Hepatocyte (in vitro differentiated cells): ENCODE data around the gene SLC22A23. TPM values are rescaled to one million over a fixed set of nuclear protein-coding genes. Genes with fewer than 3 reads are reported as not detected.

ENCODE experiments used
- DNase-seq: peaks from one replicate; pipeline ENCODE4 v3.0.0-alpha.2; 2016; ENCODE audit warnings: low spot score
- H2AFZ ChIP-seq: fragments of 200-600 bp; sonication (generic); 2 replicates; pipeline ENCODE4 v1.6.0; 2016; ENCODE audit warnings: antibody characterized with exemption, mild to moderate bottlenecking
- H3K27ac ChIP-seq: fragments of 200-600 bp; sonication (generic); 2 replicates; pipeline ENCODE4 v1.5.1; 2016; ENCODE audit warnings: mild to moderate bottlenecking
- H3K27me3 ChIP-seq: fragments of 200-600 bp; sonication (generic); 2 replicates; pipeline ENCODE4 v1.6.1; 2016
- H3K36me3 ChIP-seq: fragments of 200-600 bp; sonication (generic); replicated peaks from 2 replicates; pipeline ENCODE4 v1.5.1; 2016; ENCODE audit warnings: low read depth; ENCODE audit not compliant: insufficient read depth
- H3K4me1 ChIP-seq: fragments of 200-600 bp; sonication (generic); 2 replicates; pipeline ENCODE4 v1.5.1; 2016; ENCODE audit warnings: mild to moderate bottlenecking, moderate library complexity; ENCODE audit not compliant: insufficient read depth
- H3K4me2 ChIP-seq: fragments of 200-600 bp; sonication (generic); 2 replicates; pipeline ENCODE4 v1.6.0; 2016
- H3K4me3 ChIP-seq: fragments of 200-600 bp; sonication (generic); 2 replicates; pipeline ENCODE4 v1.5.1; 2016; ENCODE audit warnings: mild to moderate bottlenecking
- H3K79me2 ChIP-seq: fragments of 200-600 bp; sonication (generic); 2 replicates; pipeline ENCODE4 v1.6.0; 2017; ENCODE audit warnings: mild to moderate bottlenecking
- H3K9me2 ChIP-seq: fragments of 200-600 bp; sonication (generic); replicated peaks from 2 replicates; pipeline ENCODE4 v1.6.0; 2017; ENCODE audit warnings: mild to moderate bottlenecking; ENCODE audit not compliant: insufficient read depth
- H3K9me3 ChIP-seq: fragments of 200-600 bp; sonication (generic); 2 replicates; pipeline ENCODE4 v1.5.1; 2016; ENCODE audit warnings: low read depth, mild to moderate bottlenecking
- H4K20me1 ChIP-seq: fragments of 200-600 bp; sonication (generic); 2 replicates; pipeline ENCODE4 v1.6.0; 2016; ENCODE audit warnings: mild to moderate bottlenecking; ENCODE audit not compliant: insufficient read depth, poor library complexity, severe bottlenecking
- EZH2 ChIP-seq: fragments of 200-600 bp; sonication (generic); IDR thresholded peaks from 2 replicates; pipeline ENCODE4 v1.6.1; 2016; ENCODE audit warnings: antibody characterized with exemption, mild to moderate bottlenecking, borderline replicate concordance
- EZH2phosphoT487 ChIP-seq: fragments of 200-600 bp; sonication (generic); IDR thresholded peaks from one replicate; pipeline ENCODE4 v1.6.1; 2018; ENCODE audit warnings: antibody characterized with exemption, mild to moderate bottlenecking, low read depth, moderate library complexity; ENCODE audit not compliant: unreplicated experiment, severe bottlenecking
- WGBS: methylation state at CpG from one replicate; pipeline ENCODE4 v1.1.6; 2016; ENCODE audit warnings: low lambda C conversion rate; ENCODE audit errors: missing lambda C conversion rate; 5-methylcytosine and 5-hydroxymethylcytosine counted together
- polyA plus RNA-seq: library from polyadenylated mRNA; unstranded; fragments of >200 nt; fragmentation: Nextera tagmentation; extraction: Ambion mirVana; gene quantifications from 2 replicates; pipeline ENCODE4 v1.2.1, GENCODE V29; 2016
- total RNA-seq: library from RNA; depleted of rRNA; stranded (reverse); fragments of >200 nt; gene quantifications from 2 replicates; pipeline ENCODE4 v1.2.3, GENCODE V29; 2014
- TF ChIP-seq, protein P1 (sequence below): fragments of 200-600 bp; sonication (generic); IDR thresholded peaks from 2 replicates; pipeline ENCODE4 v1.5.1; 2016; ENCODE audit warnings: antibody characterized with exemption, mild to moderate bottlenecking; ENCODE audit not compliant: poor library complexity

SLC22A23 gene
- total and polyA plus RNA-seq, 2 experiments from 2014 or later, result 14.3 to 14.8 TPM

GRCh38 chr6:3424185-3424927 lies 32.5 kb downstream of the SLC22A23 start:
- DNase-seq, result no peak
- H3K9me3 ChIP-seq, result no peaks in the 10 kb centered on the region
- 95% methylated on average over 9 of the region's 9 CpGs for WGBS
- no peaks in the 10 kb centered on the region for H4K20me1 ChIP-seq
- peaks cover 20% of the 10 kb centered on the region for H3K79me2 ChIP-seq
- H3K4me3 ChIP-seq, result no peak overlapping the region
- H3K27me3 ChIP-seq, result no peaks in the 10 kb centered on the region
- H3K9me2 ChIP-seq, result no peaks in the 10 kb centered on the region
- TF ChIP-seq, protein P1, sequence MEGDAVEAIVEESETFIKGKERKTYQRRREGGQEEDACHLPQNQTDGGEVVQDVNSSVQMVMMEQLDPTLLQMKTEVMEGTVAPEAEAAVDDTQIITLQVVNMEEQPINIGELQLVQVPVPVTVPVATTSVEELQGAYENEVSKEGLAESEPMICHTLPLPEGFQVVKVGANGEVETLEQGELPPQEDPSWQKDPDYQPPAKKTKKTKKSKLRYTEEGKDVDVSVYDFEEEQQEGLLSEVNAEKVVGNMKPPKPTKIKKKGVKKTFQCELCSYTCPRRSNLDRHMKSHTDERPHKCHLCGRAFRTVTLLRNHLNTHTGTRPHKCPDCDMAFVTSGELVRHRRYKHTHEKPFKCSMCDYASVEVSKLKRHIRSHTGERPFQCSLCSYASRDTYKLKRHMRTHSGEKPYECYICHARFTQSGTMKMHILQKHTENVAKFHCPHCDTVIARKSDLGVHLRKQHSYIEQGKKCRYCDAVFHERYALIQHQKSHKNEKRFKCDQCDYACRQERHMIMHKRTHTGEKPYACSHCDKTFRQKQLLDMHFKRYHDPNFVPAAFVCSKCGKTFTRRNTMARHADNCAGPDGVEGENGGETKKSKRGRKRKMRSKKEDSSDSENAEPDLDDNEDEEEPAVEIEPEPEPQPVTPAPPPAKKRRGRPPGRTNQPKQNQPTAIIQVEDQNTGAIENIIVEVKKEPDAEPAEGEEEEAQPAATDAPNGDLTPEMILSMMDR, result no peak
- TF ChIP-seq EZH2 (no peak), EZH2phosphoT487 (no peak)
- no peak overlapping the region for H3K27ac ChIP-seq
- H2AFZ ChIP-seq, result no peak overlapping the region
- H3K36me3 ChIP-seq, result no peaks in the 10 kb centered on the region
- peaks cover 8% of the 10 kb centered on the region for H3K4me1 ChIP-seq
- H3K4me2 ChIP-seq, result no peak overlapping the region

GRCh38 chr6:3423439-3424184 lies 33.2 kb downstream of the SLC22A23 start:
- Histone ChIP-seq H2AFZ (no peak overlapping the region), H3K27ac (no peak overlapping the region), H3K9me2 (no peaks in the 10 kb centered on the region), H3K27me3 (no peaks in the 10 kb centered on the region), H3K4me3 (no peak overlapping the region), H3K9me3 (no peaks in the 10 kb centered on the region), H3K4me2 (no peak overlapping the region), H3K36me3 (no peaks in the 10 kb centered on the region), H3K4me1 (peaks cover 12% of the 10 kb centered on the region), H4K20me1 (no peaks in the 10 kb centered on the region), H3K79me2 (peaks cover 18% of the 10 kb centered on the region)
- DNase-seq, result no peak
- WGBS, result 61% methylated on average over 6 of the region's 6 CpGs
- TF ChIP-seq EZH2, result no peak
- no peak for TF ChIP-seq EZH2phosphoT487
- TF ChIP-seq, protein P1, result no peak

DNA sequence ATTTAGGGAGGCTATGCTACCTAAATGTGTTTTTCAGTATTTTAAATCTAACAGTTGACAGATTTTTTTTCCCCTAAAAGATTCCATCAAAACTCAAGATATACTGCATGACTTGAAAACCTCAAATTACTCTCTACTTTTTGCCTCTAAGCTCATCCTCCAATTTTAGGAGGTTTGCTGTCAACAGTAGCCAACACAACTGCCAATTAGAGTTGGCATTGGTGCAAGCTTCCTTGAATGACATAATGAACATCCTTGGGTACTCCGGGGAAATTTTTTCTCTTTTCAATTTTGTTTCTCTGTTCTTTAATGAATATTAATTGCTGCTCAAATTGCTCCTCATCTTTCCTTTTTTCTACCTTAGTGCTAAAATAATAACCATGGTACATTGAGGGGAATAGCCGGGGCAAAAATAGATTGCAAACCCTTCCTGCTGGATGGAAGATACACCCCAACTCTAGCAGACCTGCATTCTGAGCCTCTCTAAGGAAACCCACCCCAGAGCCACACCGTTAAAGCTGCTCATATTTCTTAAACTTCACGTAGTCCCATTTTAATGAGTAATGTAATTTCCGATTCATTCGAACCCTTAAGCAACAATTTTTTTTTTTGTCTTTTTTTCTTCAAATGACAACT lies 34.3 kb downstream of the SLC22A23 start:
- Histone ChIP-seq H3K9me2 (no peaks in the 10 kb centered on the region), H2AFZ (no peak overlapping the region), H3K9me3 (no peaks in the 10 kb centered on the region), H3K4me1 (peaks cover 20% of the 10 kb centered on the region), H3K79me2 (peaks cover 12% of the 10 kb centered on the region), H3K4me2 (peak overlapping the region; percentile 44), H3K27me3 (no peaks in the 10 kb centered on the region), H3K27ac (peak overlapping the region; percentile 50), H3K36me3 (no peaks in the 10 kb centered on the region), H4K20me1 (no peaks in the 10 kb centered on the region), H3K4me3 (no peak overlapping the region)
- WGBS, result 82% methylated on average over 6 of the region's 6 CpGs
- TF ChIP-seq, protein P1, result no peak
- TF ChIP-seq EZH2phosphoT487, result no peak
- no peak for TF ChIP-seq EZH2
- DNase-seq, result no peak
